HepG2 (cell line): ENCODE results near the gene PIP4K2B. TPM values are rescaled to one million over a fixed set of nuclear protein-coding genes. Genes with fewer than 3 reads are reported as not detected.

Experiments used
- ATAC-seq: fragments of 200-7000 bp; cut with Tn5 transposase; 3 replicates; pipeline ENCODE4 v1.9.1; 2020; ENCODE audit warnings: mild to moderate bottlenecking, moderate library complexity
- BruUV-seq: library from RNA; stranded (reverse); fragments of 400-500 nt; replicated peaks from 2 replicates; lab custom pipeline; 2021; lab: Mats Ljungman, UMichigan
- CTCF ChIA-PET: fragments of 300-600 bp; formaldehyde crosslinking; extraction: SDS; loops from one replicate; lab custom pipeline; 2021; ENCODE audit warnings: low total read pairs, inconsistent platforms, low intra/inter-chr PET ratio; lab: Yijun Ruan, JAX
- POLR2A ChIA-PET: fragments of 350-600 bp; sonication (Branson Sonifier 250); formaldehyde crosslinking; loops from one replicate; lab custom pipeline; 2020; ENCODE audit warnings: antibody characterized with exemption, inconsistent platforms; lab: Yijun Ruan, JAX
- DNase-seq: peaks from one replicate; pipeline ENCODE4 v3.0.0-alpha.2; 2015; ENCODE audit warnings: low spot score
- FAIRE-seq: peaks from 3 replicates; lab custom pipeline; 2011; peaks lifted over from hg19 to GRCh38; lab: Jason Lieb, UNC
- H2AFZ ChIP-seq: one replicate; pipeline ENCODE4 v1.6.1; 2011; ENCODE audit warnings: low read length, inconsistent platforms
- H3K27ac ChIP-seq: fragments of 300-600 bp; 3 replicates; pipeline ENCODE4 v1.8.0; 2011; ENCODE audit warnings: mixed run types, mild to moderate bottlenecking, mixed read lengths, low read length, inconsistent platforms; ENCODE audit not compliant: insufficient read depth; ENCODE audit errors: extremely low read length
- H3K27me3 ChIP-seq, 2 experiments: fragments of 200-600 bp in 1 of 2; 2 replicates in 1 of 2; 3 replicates in 1 of 2; pipeline versions ENCODE4 v1.6.0 to v1.8.0; 2011; ENCODE audit warnings: low read length in 2 of 2, mild to moderate bottlenecking in 2 of 2, moderate library complexity in 2 of 2, inconsistent platforms in 1 of 2; ENCODE audit not compliant: insufficient read depth in 2 of 2, control insufficient read depth in 1 of 2
- H3K36me3 ChIP-seq, 2 experiments: fragments of 200-600 bp in 1 of 2; replicated peaks in 1 of 2; 2 replicates in 1 of 2; 3 replicates in 1 of 2; pipeline versions ENCODE4 v1.5.1 to v1.8.0; 2011; ENCODE audit warnings: low read length in 2 of 2, inconsistent platforms in 1 of 2; ENCODE audit not compliant: insufficient read depth in 2 of 2, control insufficient read depth in 1 of 2
- H3K4me1 ChIP-seq: 2 replicates; pipeline ENCODE4 v1.5.1; 2012; ENCODE audit warnings: low read length, inconsistent platforms; ENCODE audit not compliant: insufficient read depth
- H3K4me2 ChIP-seq: 2 replicates; pipeline ENCODE4 v1.6.0; 2011; ENCODE audit warnings: low read depth, low read length, inconsistent platforms
- H3K4me3 ChIP-seq, 3 experiments: fragments of 200-600 bp in 1 of 3; sonication (generic), shearing (Covaris generic) in 1 of 3; replicated peaks in 1 of 3; 2 replicates each; pipeline ENCODE4 v1.5.1; 2011 to 2016; ENCODE audit warnings: low read length in 3 of 3, inconsistent platforms in 2 of 3, low read depth in 2 of 3, mild to moderate bottlenecking in 2 of 3, control low read depth in 1 of 3, mixed read lengths in 1 of 3; ENCODE audit not compliant: insufficient read depth in 1 of 3
- H3K79me2 ChIP-seq: one replicate; pipeline ENCODE4 v1.6.1; 2011; ENCODE audit warnings: low read length, inconsistent platforms; ENCODE audit not compliant: insufficient read depth
- H3K9ac ChIP-seq: 2 replicates; pipeline ENCODE4 v1.6.0; 2011; ENCODE audit warnings: mild to moderate bottlenecking, low read depth, low read length, inconsistent platforms; ENCODE audit not compliant: insufficient read depth
- H3K9me3 ChIP-seq: 2 replicates; pipeline ENCODE4 v1.5.1; 2012; ENCODE audit warnings: mild to moderate bottlenecking, low read length
- H4K20me1 ChIP-seq: 2 replicates; pipeline ENCODE4 v1.6.0; 2011; ENCODE audit warnings: inconsistent platforms, mild to moderate bottlenecking, low read length, moderate library complexity; ENCODE audit not compliant: insufficient read depth
- CBX5 ChIP-seq: sonication (generic); formaldehyde crosslinking; IDR thresholded peaks from 2 replicates; pipeline ENCODE4 v1.4.0; 2020; ENCODE audit warnings: missing genetic modification reagents, borderline replicate concordance
- GATA4 ChIP-seq: sonication (generic); IDR thresholded peaks from 2 replicates; pipeline ENCODE4 v1.6.1; 2016; ENCODE audit warnings: antibody characterized with exemption, low read depth, borderline replicate concordance
- HNRNPH1 ChIP-seq: fragments of 200-400 bp; formaldehyde crosslinking; optimal IDR thresholded peaks from 2 replicates; pipeline ENCODE3; 2017; ENCODE audit warnings: mild to moderate bottlenecking, low read depth, low read length
- IKZF5 ChIP-seq: IDR thresholded peaks from 2 replicates; pipeline ENCODE4 v1.6.1; 2018; ENCODE audit warnings: missing genetic modification reagents, mild to moderate bottlenecking, missing compliant biosample characterization
- MAF1 ChIP-seq: sonication (generic); formaldehyde crosslinking; IDR thresholded peaks from 2 replicates; pipeline ENCODE4 v1.5.0; 2020; ENCODE audit warnings: missing genetic modification reagents, borderline replicate concordance
- MIER2 ChIP-seq: IDR thresholded peaks from 2 replicates; pipeline ENCODE4 v1.6.1; 2016; ENCODE audit warnings: missing biosample characterization, missing genetic modification reagents
- NFE2 ChIP-seq: sonication (generic); formaldehyde crosslinking; IDR thresholded peaks from 2 replicates; pipeline ENCODE4 v1.4.0; 2020; ENCODE audit warnings: missing genetic modification reagents
- PBX2 ChIP-seq: IDR thresholded peaks from 2 replicates; pipeline ENCODE4 v1.6.1; 2016; ENCODE audit warnings: control low read depth
- POLR2G ChIP-seq: fragments of 200-400 bp; formaldehyde crosslinking; IDR thresholded peaks from 2 replicates; pipeline ENCODE4 v1.6.1; 2018; ENCODE audit warnings: mild to moderate bottlenecking, low read depth, low read length, moderate library complexity
- PRDM4 ChIP-seq: sonication (generic); formaldehyde crosslinking; IDR thresholded peaks from 2 replicates; pipeline ENCODE4 v1.9.0; 2021; ENCODE audit warnings: missing genetic modification reagents, borderline replicate concordance
- TRAFD1 ChIP-seq: sonication (generic); formaldehyde crosslinking; IDR thresholded peaks from 2 replicates; pipeline ENCODE4 v1.5.1; 2020; ENCODE audit warnings: missing genetic modification reagents, mild to moderate bottlenecking, borderline replicate concordance
- ZFP36L2 ChIP-seq: sonication (generic); formaldehyde crosslinking; IDR thresholded peaks from 2 replicates; pipeline ENCODE4 v1.4.0; 2020; ENCODE audit warnings: missing genetic modification reagents
- ZNF260 ChIP-seq: sonication (generic); formaldehyde crosslinking; IDR thresholded peaks from 2 replicates; pipeline ENCODE4 v1.4.0; 2020; ENCODE audit warnings: missing genetic modification reagents, low read depth, mild to moderate bottlenecking, borderline replicate concordance
- ZNF563 ChIP-seq: sonication (generic); formaldehyde crosslinking; IDR thresholded peaks from 2 replicates; pipeline ENCODE4 v1.8.0; 2022; ENCODE audit warnings: mild to moderate bottlenecking, moderate library complexity, missing genetic modification reagents
- ZNF720 ChIP-seq: sonication (generic); formaldehyde crosslinking; IDR thresholded peaks from 2 replicates; pipeline ENCODE4 v1.4.0; 2020; ENCODE audit warnings: missing genetic modification reagents
- WGBS: methylation state at CpG from one replicate; pipeline ENCODE4 v1.1.6; 2017; ENCODE audit warnings: low lambda C conversion rate; 5-methylcytosine and 5-hydroxymethylcytosine counted together
- in situ Hi-C: cut with HindIII; loops from 2 replicates; pipeline ENCODE4 v1.10.0; 2017; ENCODE audit warnings: low pct_unique_long_range_greater_than_20kb; ENCODE audit not compliant: extremely low pct_ligation_motif_present
- intact Hi-C: fragments of 100-400 bp; cut with micrococcal nuclease; formaldehyde crosslinking; loops from one replicate; pipeline ENCODE4 v1.10.0; 2022; ENCODE audit not compliant: unreplicated experiment
- polyA plus RNA-seq, 8 experiments: library from polyadenylated mRNA; depleted of rRNA in 3 of 8; stranded (reverse) in 7 of 8; unstranded in 1 of 8; fragments of >200 nt; fragmentation: Illumina TruSeq in 4 of 8; extraction: Trizol in 4 of 8; gene quantifications; 2 replicates each; pipeline versions ENCODE4 v1.2.1 to v1.2.3, GENCODE V29; 2011 to 2016; ENCODE audit warnings: low read depth in 4 of 8, missing spikeins in 1 of 8, mixed read lengths in 1 of 8; ENCODE audit not compliant: insufficient read depth in 1 of 8
- total RNA-seq, 5 experiments: library from RNA; depleted of rRNA; stranded (reverse); fragments of >200 nt; fragmentation: Illumina TruSeq; extraction: Trizol; gene quantifications; 2 replicates each; pipeline ENCODE4 v1.2.3, GENCODE V29; 2016; ENCODE audit warnings: low read depth in 1 of 5

Gene PIP4K2B
- total and polyA plus RNA-seq, 2 of the 13 experiments (the other 11 are each of a cell fraction or from before 2014, with no cell fraction given) = 20.4 to 54.0 TPM

GRCh38 chr17:38746004-38746848, 53.1 kb downstream of the PIP4K2B start:
- peak overlapping the region; percentile 84 for H3K27ac ChIP-seq
- peak overlapping the region; percentile 85 for H3K9ac ChIP-seq
- no peaks in the 10 kb centered on the region for H3K27me3 ChIP-seq
- no peak for FAIRE-seq
- WGBS = 3% methylated on average over 8 of the region's 8 CpGs
- in situ Hi-C loops (no loop called here), intact Hi-C loops (no loop called here)
- CTCF ChIA-PET = interaction anchor here (2.5 kb wide), 1 partner anchor 12 kb away, joined by 6 read pairs; no protein-coding TSS in a partner anchor
- no peak overlapping the region for H2AFZ ChIP-seq
- H3K4me3 ChIP-seq = peak overlapping the region; percentile 84 to 94 (median 93)
- H3K4me2 ChIP-seq = peak overlapping the region; percentile 92
- no peaks in the 10 kb centered on the region for H3K9me3 ChIP-seq
- H3K4me1 ChIP-seq = peaks cover 70% of the 10 kb centered on the region
- H3K79me2 ChIP-seq = peaks cover 58% of the 10 kb centered on the region
- ATAC-seq = peak; percentile 65
- POLR2A ChIA-PET = interaction anchor here (0.5 to 3.8 kb wide), 19 partner anchors 9 to 132 kb away, joined by 3 to 39 read pairs (median 4); partner anchors contain the start of genes CISD3, LASP1, MLLT6 and RPL23
- peak; percentile 98 for DNase-seq
- H4K20me1 ChIP-seq = peaks cover 23% of the 10 kb centered on the region
- H3K36me3 ChIP-seq = peaks cover 2 to 14% of the 10 kb centered on the region in 2 experiments; a peak in 4 of 5 replicates
- TSS peak; percentile 59 for BruUV-seq
- TF ChIP-seq PRDM4 (no peak), POLR2G (peak; percentile 39), ZNF260 (CRISPR knock-in tag) (no peak), GATA4 (no peak), MIER2 (CRISPR knock-in tag) (no peak; the same call in 1 of the 2 replicates), IKZF5 (peak; percentile 90), PBX2 (no peak), ZNF720 (CRISPR knock-in tag) (no peak), HNRNPH1 (no peak), CBX5 (no peak; the same call in 1 of the 2 replicates), TRAFD1 (CRISPR knock-in tag) (no peak), MAF1 (CRISPR knock-in tag) (no peak), NFE2 (no peak), ZFP36L2 (CRISPR knock-in tag) (no peak), ZNF563 (CRISPR knock-in tag) (no peak)
